ENCODE data around the gene FEV.

GRCh38 chr2:218990052-218990451 lies 5.1 kb upstream of the FEV start:
- TF ChIP-seq EZH2 (IDR thresholded peaks at IDR 0.05; ENCODE audit: low read length) (peak; percentile 24), CTCF (optimal IDR thresholded peaks at IDR 0.05 in 1 of 3, IDR thresholded peaks at IDR 0.05 in 1 of 3, conservative IDR thresholded peaks at IDR 0.05 in 1 of 3; ENCODE audit: extremely low read depth in 1 of 3, insufficient read depth in 2 of 3, low read length in 3 of 3) (no peak)

Data from keratinocyte (primary cell).